Measurements from ENCODE around the gene PAX5.
A peak's percentile ranks its signal among the peaks of the same experiment; 100 is the strongest.
"Not testable (repeated sequence)": the region's sequence is repeated elsewhere in the genome, so short reads cannot be mapped to it uniquely, and the experiment has no call there.

PAX5 gene

DNA sequence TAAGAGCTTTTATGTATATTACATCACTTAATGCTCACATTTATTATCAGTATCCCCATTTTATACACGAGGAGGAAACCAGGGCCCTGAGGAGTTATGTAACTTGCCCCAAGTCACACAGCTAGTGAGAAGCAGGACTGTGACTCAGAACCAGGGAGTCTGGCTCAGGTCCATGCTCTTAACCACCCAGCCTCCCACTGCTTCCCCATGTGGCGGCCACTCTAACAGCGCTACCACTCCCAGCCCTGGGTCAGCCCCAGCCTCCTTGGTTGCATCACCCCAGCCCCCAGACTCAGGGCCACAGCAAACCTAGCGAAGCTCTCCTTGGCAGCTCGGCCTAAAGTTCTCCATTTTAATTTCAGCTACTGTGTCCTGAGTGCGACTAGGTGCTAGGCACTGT is 159.1 kb downstream of the PAX5 start:
- no peak for DNase-seq

DNA sequence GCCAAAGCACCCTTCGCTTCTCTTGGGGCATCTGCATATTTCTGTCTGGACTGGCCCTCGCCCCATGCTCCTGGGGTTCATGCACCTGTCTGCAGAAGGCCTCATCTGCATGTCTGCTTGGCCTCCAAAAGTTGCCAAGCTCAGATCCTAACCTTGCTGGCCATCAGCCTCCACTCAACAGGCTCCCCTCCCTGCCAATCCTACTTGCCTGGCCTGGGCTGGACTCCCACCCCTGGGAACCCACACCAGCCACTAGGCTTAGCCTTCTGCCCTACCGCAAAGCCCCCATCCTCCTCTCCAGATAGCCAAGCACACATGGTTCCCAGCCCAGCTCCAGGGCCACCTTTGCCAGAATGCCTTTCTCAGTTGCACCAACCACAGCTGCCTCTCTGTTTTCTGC is 159.8 kb downstream of the PAX5 start:
- no peak for DNase-seq

DNA sequence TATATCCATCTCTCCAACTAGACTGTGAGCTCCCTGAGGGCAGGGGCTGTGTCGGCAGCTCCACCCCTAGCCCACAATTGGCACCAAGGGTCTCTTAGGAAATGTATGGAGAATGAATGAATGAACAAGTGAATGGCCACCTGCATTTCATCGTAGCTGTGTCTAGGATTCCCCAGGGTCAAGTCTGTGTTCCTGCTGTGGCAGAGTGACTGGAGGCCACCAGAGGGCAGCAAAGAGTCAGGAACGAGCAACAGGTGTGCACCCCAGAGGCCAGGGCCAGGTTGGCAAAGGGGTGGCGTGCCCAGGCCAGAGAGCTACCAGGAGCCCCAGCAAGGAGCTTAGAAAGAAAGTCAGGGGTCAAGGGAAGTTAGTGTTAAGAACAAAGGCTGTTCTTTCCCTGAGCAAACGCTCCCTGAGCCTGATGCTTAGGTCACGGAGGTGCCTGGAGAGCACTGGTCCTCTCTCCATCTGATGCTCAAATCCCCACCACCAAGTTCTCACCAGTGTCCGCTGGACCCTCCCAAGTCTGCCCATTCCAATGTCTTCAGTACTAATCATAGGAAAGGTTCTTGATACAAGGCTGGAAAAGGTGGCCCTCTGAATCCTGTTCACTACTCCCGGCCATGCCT is 160.7 kb downstream of the PAX5 start:
- DNase-seq = peak; percentile 63 to 74

DNA sequence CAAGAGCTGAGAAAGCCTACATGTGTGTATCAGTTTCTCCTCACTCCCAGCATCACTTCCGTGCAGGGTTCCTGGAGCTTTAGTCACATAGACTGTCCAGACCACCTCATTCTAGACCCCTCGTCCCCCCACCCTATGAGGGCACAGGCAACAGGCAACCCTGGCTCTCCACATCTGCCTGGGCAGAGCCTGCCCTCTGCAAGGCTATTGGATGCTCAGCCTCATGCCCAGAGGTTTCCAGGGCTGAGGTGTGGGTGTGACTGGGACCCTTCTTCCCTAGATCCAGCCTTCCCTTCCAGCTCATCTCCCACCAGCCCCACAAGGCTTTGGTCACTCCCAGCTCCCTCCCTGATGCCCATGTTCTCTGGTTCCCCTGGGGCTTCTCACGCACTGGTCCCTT is 161.4 kb downstream of the PAX5 start:
- DNase-seq = no peak

DNA sequence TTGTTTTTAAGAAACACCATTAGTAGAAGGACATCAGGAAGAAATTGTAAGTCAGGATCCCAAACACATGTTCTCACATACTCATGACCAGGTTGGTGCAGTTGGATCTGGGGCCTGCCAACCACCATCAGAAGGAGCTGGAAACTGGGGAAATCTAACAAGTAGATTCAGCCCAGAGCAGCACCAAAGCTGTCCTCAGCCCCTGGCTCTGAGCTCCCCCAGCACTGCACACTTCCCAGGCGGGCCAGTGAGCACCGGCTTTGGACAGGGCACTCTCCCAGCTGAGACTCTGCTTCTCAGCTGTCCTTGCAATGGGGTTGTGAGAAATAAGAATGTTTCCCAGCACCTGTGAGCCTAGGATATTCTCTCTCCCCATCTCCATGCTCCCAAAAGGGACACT is 162.5 kb downstream of the PAX5 start:
- DNase-seq = no peak

DNA sequence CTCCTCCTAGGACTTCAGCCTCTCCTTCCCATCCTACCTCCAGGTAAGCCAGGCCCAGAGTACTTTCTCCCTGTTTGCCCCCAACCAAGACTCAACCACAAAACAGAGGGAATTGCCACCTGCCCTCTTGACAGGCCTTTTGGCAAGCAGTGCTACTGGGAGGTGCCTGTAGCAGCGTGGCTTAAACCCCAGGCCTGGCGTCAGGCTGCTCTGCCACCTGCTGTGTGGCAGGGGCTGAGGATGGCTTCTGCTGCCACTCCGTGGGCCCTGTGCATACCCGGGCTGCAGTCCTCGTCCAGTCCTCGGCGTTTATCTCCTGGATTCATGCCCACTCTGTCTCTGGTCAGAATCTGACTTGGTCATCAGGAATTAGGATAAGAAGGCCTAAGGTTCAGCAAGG is 163.1 kb downstream of the PAX5 start:
- DNase-seq = no peak

DNA sequence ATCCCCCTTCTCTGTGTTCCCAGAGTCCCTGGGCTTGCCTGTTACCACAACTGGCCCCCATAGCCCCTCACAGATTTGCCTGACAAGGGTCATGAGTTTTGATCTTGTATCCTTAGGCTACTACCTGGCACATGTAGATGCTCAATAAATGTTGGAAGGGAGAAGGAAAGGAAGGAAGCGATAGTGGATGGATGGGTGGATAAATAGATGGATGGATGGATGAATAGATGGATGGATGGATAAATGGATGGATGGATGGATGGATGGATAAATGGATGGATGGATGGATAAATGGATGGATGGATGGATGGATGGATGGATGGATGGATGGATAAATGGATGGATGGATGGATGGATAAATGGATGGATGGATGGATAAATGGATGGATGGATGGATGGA is 164.5 kb downstream of the PAX5 start:
- DNase-seq = not testable (repeated sequence)

DNA sequence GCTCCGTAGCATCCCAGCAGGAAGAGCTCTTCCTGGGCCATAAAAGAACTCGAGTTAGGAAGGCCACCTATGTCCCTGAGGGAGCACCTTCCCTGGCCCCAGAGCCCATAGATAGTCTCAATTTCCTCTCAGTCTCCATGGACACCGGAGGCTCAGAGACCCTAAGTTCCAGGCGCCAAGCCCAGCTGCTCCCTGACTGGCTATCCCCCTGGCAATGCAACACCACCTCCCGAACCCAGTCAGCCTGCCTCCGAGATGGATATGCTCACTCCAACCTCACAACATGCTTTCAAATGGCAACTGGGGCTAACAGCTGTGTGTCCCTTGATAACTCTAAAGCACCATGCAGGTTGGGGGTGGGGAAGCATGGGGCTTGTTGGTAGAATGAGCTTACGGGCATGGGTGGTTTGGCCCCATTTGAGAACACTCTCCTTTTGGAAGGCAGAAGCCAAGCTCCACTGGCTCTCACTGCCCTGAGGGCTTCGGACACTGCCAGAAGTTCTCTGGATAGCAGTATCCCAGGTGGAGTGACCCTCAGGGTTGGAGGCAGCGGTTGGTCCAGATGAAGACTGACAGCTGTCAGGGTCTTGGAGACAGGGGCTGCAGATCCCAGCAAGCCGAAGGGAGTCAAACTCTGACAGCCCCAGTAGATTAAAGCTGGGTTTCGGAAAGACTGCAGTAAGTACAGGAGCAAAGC is 165.3 kb downstream of the PAX5 start:
- DNase-seq = no peak

DNA sequence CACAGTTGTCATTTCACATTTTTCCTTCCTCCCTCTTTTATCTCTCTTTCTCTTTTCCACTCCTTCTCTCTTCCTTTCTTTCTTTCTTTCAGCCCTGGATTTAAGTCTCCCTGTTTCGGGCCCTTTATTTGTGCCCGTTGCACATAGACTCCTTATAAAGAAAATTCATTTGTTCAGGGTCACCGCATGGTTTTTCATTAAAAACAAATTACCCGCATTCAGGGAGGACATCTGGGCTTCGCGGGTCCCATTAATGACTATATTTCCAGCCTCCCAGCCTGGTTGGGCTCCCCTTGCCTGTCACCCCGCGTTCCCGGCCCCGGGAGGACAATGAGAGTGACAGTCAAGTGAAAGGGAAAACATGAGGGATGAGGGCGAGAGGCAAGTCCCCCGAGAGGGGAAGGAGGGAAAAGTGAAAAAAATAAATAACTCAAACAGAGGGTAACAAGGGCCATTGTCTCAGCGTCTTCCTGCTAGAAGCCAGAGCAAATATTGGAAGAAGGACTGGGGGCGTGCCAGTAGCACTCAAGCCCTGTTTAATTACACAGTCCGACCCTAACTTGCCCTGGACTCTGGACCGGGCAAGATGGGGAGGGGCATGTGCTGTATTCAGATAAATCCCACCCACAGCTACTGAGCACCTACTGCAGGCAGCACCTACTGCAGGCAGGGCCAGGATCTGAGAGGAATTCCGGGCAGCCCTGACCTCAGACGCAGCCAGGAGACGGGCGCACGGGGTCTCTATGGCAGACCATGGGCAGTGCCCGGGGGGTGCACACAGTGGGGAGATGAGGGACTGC is 166.2 kb downstream of the PAX5 start:
- DNase-seq = no peak

DNA sequence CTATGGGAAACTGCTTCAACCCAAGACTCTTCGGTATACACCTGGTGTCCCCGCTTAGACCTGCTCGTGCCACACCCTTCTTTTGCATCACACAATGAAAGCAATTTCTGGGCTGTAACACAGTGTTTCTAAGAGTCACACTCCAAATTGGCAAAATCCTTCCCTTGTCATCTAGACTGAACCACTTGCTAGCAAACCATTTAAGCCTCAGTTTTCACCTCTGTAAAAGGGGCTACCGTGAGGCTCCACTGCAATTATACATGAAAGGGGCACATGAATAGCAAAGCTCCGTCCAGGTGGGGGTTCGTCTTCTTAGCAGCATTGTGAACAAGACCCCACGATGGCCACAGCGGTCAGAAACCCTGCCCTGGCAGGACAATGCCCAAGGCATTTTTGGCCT is 166.8 kb downstream of the PAX5 start:
- no peak for DNase-seq

DNA sequence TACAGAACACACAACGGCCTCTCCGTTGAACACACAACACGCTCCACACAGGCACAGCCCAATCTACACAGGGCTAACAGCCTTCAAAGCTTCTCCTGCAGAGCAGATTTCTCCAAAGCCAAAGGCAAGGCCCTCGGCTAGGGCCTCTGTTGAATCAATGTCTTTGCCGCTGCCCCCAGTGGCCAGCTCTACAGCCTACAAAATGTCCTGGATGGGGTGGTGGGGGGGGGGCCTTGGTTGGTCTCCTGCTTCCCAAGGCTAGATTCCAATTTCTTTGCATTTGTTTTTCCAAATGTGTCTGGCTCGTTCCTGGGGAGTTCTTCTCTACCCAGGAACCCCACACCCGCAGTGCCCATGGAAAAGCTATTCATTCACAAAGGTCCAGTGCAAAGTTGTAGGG is 167.2 kb downstream of the PAX5 start:
- no peak for DNase-seq

DNA sequence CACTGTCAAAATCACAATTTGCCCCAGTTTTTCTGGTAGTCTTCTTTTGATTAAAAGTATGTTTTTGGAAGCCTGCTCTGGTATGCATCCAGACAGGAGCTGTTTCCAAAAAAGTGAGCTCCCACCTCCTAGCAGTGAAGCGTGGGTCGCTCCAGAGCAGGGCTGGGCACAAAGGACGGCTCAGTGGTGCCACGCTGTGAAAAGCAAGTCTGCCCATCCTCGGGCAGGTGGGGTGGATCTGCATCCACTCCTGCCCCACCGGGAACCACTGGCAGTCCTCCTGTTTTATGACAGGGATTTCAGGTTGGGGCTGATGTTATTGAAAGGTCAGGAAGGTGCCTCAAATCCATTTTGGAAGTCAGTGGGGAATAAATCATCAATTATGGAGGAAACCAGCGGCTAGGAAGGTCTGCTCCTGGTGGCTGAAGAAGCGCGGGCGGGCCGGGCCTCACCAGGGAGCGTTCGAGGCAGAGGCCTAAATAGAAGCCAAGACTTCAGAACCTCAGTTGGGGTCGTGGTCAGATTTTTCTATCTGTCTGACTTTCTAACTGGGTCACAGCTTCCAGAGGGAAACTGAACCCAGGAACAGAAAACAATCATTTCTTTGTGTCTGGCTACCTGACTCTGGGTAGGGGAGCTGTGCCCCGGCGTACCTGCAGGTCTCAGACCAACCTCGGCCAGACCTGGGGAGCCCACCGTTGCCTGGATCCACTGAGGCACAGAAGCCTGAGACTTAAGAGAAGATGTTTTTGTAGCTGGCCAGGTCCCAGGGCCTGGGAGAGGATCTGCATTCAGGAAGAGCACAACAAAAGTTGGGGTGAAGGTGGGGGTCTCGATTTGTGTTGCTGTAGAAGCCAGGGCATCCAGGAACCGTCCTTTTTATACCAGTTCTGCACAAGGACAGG is 168.1 kb downstream of the PAX5 start:
- DNase-seq = no peak

DNA sequence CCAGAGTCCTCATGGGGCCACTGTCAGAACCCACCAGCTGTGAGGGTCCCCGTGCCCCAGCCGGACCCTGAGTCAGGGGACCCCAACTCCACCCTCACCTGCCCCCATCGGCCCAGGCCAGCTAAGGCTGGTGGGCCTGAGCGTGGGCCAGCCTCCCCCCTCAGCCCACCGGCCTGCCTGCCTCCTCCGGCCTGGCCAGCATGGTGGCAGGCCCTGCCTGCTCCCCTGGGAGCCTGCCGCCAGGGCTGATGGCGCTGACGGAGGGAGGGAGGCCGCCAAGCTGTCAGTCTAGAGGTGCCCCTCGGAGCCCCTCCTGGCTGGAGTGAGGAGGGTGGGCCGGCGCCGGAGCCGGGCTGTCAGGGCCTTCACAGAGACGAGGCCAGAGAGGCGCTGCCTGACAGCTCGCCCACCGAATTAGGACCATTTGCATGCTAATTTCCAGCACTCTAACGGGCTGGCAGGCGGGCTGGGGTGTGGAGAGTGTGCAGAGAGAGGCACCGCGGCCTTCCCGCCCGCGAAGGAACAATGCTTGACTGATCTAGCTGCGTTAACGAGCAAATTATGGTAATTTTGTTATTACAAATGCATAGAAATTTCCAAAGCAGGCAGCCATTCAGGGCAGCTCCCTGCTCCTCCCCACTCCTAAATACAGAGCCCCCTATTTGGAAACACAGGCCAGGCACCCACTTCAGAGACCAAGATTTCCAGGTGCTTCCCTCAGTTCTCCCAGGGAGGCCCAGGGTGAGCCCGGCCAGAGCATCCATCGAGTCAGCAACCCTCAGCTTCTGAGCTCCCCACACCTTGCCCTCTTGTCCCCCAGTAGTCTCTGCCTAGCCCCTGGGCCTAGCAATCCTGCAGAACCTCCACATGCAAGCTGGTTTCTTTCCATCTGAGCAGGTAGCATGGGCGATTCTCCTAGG is 169.3 kb downstream of the PAX5 start:
- DNase-seq = no peak

DNA sequence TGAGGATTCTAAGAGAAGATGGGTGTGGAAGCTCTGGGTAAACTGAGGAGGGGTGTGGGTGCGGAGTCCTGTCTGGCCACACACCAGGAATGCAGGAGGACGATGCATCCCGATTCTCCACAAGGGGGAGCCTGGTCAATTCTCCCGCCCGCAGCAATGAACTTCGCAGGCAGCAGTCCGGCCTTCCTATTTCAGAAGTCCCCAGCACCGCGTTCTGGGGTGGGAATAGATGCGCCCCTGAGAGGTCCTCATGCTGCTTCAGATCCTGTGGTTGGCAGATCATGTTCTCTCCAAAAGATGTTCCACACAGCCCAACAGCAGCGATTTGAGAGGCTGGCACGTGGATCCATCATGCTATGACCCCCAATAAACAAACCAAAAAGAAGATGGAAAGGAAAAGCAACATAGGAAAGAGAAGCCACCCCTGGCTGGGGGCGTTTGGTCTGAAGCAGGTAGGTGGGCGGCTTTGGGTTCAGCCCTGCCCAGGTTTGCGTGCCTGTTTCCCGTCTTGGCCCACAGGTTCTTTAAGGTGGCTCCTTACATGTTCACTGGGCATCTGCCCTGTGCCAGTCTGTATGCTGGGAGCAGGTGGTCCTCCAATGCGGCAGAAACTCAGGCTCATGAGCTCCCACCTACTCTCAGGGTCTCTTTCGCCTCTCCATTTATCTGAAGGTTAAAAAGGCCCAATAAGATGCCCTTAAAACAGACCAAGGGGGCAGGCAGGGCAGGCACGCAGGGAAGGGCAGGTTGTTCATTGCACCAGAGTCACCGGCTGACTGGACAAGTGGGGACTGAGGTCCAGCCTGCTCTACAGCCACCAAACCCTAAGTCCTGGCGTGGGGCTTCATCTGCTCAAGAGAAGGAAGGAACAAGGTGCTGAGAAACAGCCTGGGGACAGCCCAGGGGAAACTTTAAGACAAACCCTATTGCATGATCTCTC is 171.6 kb downstream of the PAX5 start:
- no peak for DNase-seq

DNA sequence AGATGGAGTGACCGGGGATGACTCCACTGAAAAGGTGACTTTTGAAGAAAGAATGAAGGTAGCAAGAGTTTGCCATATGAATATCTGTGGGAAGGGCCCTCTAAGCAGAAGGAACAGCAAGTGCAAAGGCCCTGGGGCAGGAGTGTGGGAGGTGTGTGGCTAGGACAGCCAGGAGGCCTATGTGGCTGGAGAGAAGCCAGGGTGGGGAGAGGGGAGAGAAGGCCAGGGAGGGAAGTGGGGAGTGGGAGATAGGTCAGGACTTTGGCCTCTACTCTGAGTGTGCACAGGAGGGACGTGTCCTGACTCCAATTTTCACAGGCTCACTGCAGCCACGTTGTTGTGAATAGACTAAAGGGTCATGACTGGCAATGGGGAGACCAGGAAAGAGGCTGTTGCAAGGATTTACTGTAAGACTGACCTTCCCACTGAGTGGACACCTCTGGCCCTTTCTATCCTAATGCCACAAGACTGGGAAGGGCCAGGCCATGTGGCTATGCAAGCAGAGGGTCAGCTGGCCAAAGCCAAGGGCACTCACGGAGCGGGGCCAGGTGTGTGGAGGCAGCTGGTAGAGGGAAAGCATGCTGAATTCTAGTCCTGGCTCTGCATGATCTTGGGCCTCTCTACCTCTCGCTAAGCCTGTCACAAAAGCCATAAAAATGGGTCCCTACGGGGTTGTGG is 172.4 kb downstream of the PAX5 start:
- no peak for DNase-seq

DNA sequence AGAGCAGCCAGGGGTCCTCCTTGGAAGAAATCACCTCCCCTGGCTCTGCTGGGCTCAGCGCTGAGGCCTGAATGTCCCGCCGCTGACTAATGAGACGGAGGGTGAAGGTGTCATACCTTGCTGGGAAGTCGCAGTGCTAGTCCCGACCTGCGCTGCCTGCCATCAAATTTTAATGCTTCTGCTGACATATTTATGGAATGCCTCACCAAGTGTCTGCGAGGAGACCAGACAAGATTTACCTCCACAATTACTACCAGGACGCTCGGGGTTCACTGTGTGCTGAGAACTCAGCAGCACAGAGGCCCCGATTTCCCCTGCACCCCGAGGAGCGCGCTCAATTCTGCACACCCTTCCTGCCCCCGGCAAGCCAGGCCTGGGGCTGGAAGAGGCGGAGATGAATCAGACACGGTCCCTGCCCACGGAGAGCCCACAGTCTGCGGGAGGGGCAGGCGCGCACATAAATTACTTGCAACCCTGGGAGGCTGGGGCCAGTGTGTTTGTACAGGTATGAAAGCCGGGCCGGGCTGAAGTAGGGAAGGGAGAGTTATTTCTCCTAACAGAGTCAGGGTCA is 175.2 kb downstream of the PAX5 start:
- DNase-seq = no peak

DNA sequence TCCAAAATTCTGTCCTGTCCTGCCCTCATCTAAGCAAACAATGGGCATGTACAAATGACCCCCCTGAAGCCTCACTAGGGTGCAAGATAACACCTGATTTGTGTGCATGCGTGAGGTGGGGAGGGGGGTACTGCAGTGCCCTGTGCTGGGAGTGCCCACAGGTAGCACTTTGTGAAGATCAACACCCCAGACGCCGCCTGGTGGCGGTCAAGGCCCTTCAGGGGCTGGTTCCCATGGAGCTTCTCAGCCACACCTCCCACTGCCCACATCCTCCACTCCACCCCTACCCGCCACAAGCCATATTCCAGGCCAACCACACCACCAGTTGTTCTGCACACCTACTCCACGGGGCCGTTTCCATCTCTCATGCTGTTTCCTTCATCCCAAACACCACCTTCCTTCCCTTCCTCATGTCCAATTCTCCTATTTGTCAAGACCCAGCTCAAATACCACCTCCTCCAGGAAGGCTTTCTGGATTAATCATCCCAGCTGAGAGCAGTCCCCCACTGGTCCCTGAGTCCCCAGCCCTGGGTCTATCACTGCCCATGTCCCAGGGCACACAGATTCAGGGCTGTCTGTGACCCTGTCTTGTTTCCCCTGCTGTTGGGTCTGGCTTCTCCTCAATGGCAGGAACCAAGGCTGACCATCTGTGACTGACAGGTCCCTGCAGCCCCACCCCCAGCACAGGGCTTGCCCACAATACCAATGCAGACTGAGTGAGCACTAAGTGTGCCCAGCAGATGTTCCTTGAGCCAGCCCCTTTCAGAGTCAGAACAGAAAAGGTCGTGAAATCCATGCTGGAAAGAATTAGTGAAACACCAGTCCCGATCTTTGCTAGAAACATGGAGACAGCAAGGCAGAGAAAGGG is 178.4 kb downstream of the PAX5 start:
- DNase-seq = peak; percentile 19 to 47

DNA sequence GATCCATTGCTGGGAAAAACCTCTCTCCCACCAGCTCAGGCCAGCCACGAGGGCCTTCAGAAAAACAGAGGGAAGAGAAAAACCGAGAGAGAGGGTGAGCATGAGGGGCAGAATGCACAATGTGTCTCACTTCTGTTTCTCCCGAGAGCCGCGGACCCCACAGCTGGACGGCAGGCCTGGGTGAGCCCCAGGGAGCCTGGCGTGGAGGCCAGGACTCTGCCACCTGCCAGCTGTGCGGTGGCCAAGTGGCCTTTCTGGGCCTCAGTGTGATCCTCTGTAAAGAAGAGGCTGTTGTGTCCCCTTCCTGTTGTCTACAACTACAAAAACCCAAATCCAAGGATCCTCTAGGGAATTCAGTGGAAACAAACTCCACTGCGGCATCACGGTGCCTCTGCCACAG is 179.3 kb downstream of the PAX5 start:
- DNase-seq = no peak

DNA sequence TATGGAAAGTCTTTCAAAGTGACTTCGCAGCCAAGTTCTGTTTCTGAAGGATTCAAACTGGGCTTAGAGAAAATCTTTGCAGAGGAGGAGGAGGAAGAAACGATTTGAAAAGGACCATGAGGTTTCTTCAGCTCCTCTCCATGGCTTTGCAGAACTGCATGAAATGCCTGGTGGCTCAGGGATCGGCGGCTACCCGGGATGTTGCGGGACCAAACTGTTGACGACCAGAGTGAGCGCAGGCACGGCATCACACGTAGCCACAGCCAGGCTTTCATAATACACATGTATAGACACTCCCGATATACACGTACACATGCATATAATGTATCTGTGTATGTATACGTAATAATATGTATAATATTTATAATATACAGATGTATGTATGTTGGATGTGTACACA is 180.0 kb downstream of the PAX5 start:
- no peak for DNase-seq
